Endothelial cell of umbilical vein (primary cell): ENCODE data around the gene ERBB4. TPM values are rescaled to one million over a fixed set of nuclear protein-coding genes. Genes with fewer than 3 reads are reported as not detected.

Experiments used
- BruUV-seq: library from RNA; stranded (reverse); fragments of 400-500 nt; replicated peaks from 2 replicates; lab custom pipeline; 2021; lab: Mats Ljungman, UMichigan
- CTCF ChIA-PET: fragments of 300-600, 350-600 bp; sonication (Branson Sonifier 250); formaldehyde crosslinking; loops from one replicate; lab custom pipeline; 2021; ENCODE audit warnings: antibody characterized with exemption, inconsistent platforms; lab: Charles Lee
- POLR2A ChIA-PET: fragments of 300-600, 350-600 bp; sonication (Branson Sonifier 250); formaldehyde crosslinking; loops from one replicate; lab custom pipeline; 2021; ENCODE audit warnings: antibody characterized with exemption, inconsistent platforms; lab: Charles Lee
- DNase-seq: peaks from one replicate; pipeline ENCODE4 v3.0.0-alpha.2; 2011; ENCODE audit warnings: low read depth, low spot score
- FAIRE-seq: peaks from 2 replicates; lab custom pipeline; 2011; peaks lifted over from hg19 to GRCh38; lab: Jason Lieb, UNC
- H2AFZ ChIP-seq: 2 replicates; pipeline ENCODE4 v1.6.0; 2012; ENCODE audit warnings: low read depth, low read length, control low read depth, inconsistent platforms
- H3K27ac ChIP-seq: 2 replicates; pipeline ENCODE4 v1.5.1; 2011; ENCODE audit warnings: low read depth, mild to moderate bottlenecking, control low read depth, low read length, moderate library complexity; ENCODE audit not compliant: insufficient read depth
- H3K27me3 ChIP-seq, 2 experiments: 2 replicates each; pipeline versions ENCODE4 v1.6.0 to v1.6.1; 2011; ENCODE audit warnings: low read length in 2 of 2, mixed read lengths in 1 of 2; ENCODE audit not compliant: control insufficient read depth in 2 of 2, insufficient read depth in 2 of 2
- H3K36me3 ChIP-seq, 2 experiments: 2 replicates in 1 of 2; 3 replicates in 1 of 2; pipeline ENCODE4 v1.5.1; 2011; ENCODE audit warnings: low read length in 2 of 2, mild to moderate bottlenecking in 1 of 2, moderate library complexity in 1 of 2; ENCODE audit not compliant: control insufficient read depth in 2 of 2, insufficient read depth in 2 of 2; ENCODE audit errors: extremely low read depth in 1 of 2
- H3K4me1 ChIP-seq: 3 replicates; pipeline ENCODE4 v1.5.1; 2011; ENCODE audit warnings: mild to moderate bottlenecking, low read length; ENCODE audit not compliant: control insufficient read depth, insufficient read depth; ENCODE audit errors: extremely low read depth
- H3K4me2 ChIP-seq: 2 replicates; pipeline ENCODE4 v1.6.1; 2011; ENCODE audit warnings: low read length, control low read depth, mixed read lengths; ENCODE audit not compliant: insufficient read depth
- H3K4me3 ChIP-seq, 3 experiments: fragments of 200-600 bp in 1 of 3; sonication (generic), shearing (Covaris generic) in 1 of 3; replicated peaks in 1 of 3; 2 replicates each; pipeline ENCODE4 v1.5.1; 2011 to 2016; ENCODE audit warnings: control low read depth in 3 of 3, low read length in 3 of 3, mild to moderate bottlenecking in 2 of 3, inconsistent platforms in 1 of 3, low read depth in 1 of 3, moderate library complexity in 1 of 3; ENCODE audit not compliant: insufficient read depth in 1 of 3
- H3K79me2 ChIP-seq: 2 replicates; pipeline ENCODE4 v1.6.0; 2012; ENCODE audit warnings: low read length, inconsistent platforms; ENCODE audit not compliant: control insufficient read depth, insufficient read depth
- H3K9ac ChIP-seq: replicated peaks from 2 replicates; pipeline ENCODE3; 2011; ENCODE audit warnings: low read length, control low read depth; ENCODE audit not compliant: insufficient read depth; ENCODE audit errors: extremely low read depth
- H3K9me1 ChIP-seq: replicated peaks from 3 replicates; pipeline ENCODE4 v1.6.0; 2011; ENCODE audit warnings: mild to moderate bottlenecking, low read length; ENCODE audit not compliant: control insufficient read depth, insufficient read depth; ENCODE audit errors: extremely low read depth
- H3K9me3 ChIP-seq: replicated peaks from 2 replicates; pipeline ENCODE4 v1.5.1; 2012; ENCODE audit warnings: low read length, inconsistent platforms; ENCODE audit not compliant: control insufficient read depth, insufficient read depth
- H4K20me1 ChIP-seq: replicated peaks from 2 replicates; pipeline ENCODE3; 2011; ENCODE audit warnings: mild to moderate bottlenecking, low read length; ENCODE audit not compliant: control insufficient read depth, insufficient read depth; ENCODE audit errors: extremely low read depth
- CTCF ChIP-seq, 2 donors: IDR thresholded peaks; 1 replicate in 1 of 2; 2 replicates in 1 of 2; pipeline ENCODE4 v1.5.1; 2011; ENCODE audit warnings: low read length in 2 of 2, mild to moderate bottlenecking in 2 of 2, moderate library complexity in 2 of 2, control low read depth in 1 of 2, inconsistent platforms in 1 of 2, low read depth in 1 of 2; ENCODE audit not compliant: insufficient read depth in 1 of 2; ENCODE audit errors: extremely low read depth in 1 of 2
- EZH2 ChIP-seq: IDR thresholded peaks from 2 replicates; pipeline ENCODE4 v1.6.1; 2012; ENCODE audit warnings: borderline replicate concordance, low read depth, mild to moderate bottlenecking, moderate library complexity, low read length, inconsistent platforms; ENCODE audit not compliant: severe bottlenecking
- FOS ChIP-seq: IDR thresholded peaks from 2 replicates; pipeline ENCODE4 v1.6.1; 2011; ENCODE audit warnings: mild to moderate bottlenecking, low read length, moderate library complexity, borderline replicate concordance; ENCODE audit not compliant: insufficient read depth
- GATA2 ChIP-seq: IDR thresholded peaks from 2 replicates; pipeline ENCODE4 v1.7.0; 2011; ENCODE audit warnings: low read depth, mild to moderate bottlenecking, moderate library complexity, mixed read lengths, low read length; ENCODE audit not compliant: insufficient read length, insufficient read depth
- JUN ChIP-seq: IDR thresholded peaks from 2 replicates; pipeline ENCODE4 v1.6.1; 2011; ENCODE audit warnings: borderline replicate concordance, low read depth; ENCODE audit not compliant: insufficient read length, insufficient read depth
- MAX ChIP-seq: IDR thresholded peaks from 2 replicates; pipeline ENCODE4 v1.6.1; 2011; ENCODE audit not compliant: insufficient read depth, insufficient read length
- MYC ChIP-seq: IDR thresholded peaks from one replicate; pipeline ENCODE4 v1.6.1; 2011; ENCODE audit warnings: mild to moderate bottlenecking, low read depth, low read length
- POLR2A ChIP-seq: IDR thresholded peaks from 2 replicates; pipeline ENCODE4 v1.6.1; 2012; ENCODE audit warnings: low read depth, mild to moderate bottlenecking, control low read depth, low read length
- POLR2AphosphoS5 ChIP-seq: IDR thresholded peaks from 2 replicates; pipeline ENCODE4 v1.6.1; 2012; ENCODE audit warnings: low read depth, mild to moderate bottlenecking, control low read depth, low read length, moderate library complexity; ENCODE audit not compliant: insufficient read depth
- dilution Hi-C: fragments of 300-500 bp; cut with MboI; formaldehyde crosslinking; loops from one replicate; pipeline ENCODE4 v1.15.0; 2019; ENCODE audit warnings: low sequenced_read_pairs; ENCODE audit not compliant: extremely low pct_ligation_motif_present
- intact Hi-C: fragments of 100-400 bp; cut with micrococcal nuclease; formaldehyde crosslinking; loops from one replicate; pipeline ENCODE4 v1.10.0; 2022
- polyA plus RNA-seq, 4 experiments: library from polyadenylated mRNA; depleted of rRNA in 3 of 4; stranded (reverse) in 3 of 4; unstranded in 1 of 4; fragments of >200 nt; gene quantifications; 2 replicates each; pipeline versions ENCODE4 v1.2.1 to v1.2.3, GENCODE V29; 2011 to 2012; ENCODE audit warnings: missing spikeins in 1 of 4
- total RNA-seq: library from RNA; stranded (reverse); gene quantifications from 2 replicates; pipeline ENCODE4 v1.2.3, GENCODE V29; 2021

The ERBB4 gene
- total and polyA plus RNA-seq, 2 donors (not counting 3 experiments of a cell fraction or from before 2014, with no cell fraction given) = 0.01 to 0.27 TPM

GRCh38 chr2:211449819-211450218 lies 1088.8 kb downstream of the ERBB4 start:
- Histone ChIP-seq H3K9ac (no peak overlapping the region), H4K20me1 (no peaks in the 10 kb centered on the region), H3K4me3 (no peak overlapping the region), H3K27ac (no peak overlapping the region), H3K4me2 (no peak overlapping the region), H3K4me1 (no peaks in the 10 kb centered on the region), H3K36me3 (no peaks in the 10 kb centered on the region), H2AFZ (no peak overlapping the region), H3K9me1 (no peaks in the 10 kb centered on the region), H3K79me2 (no peaks in the 10 kb centered on the region), H3K27me3 (no peaks in the 10 kb centered on the region), H3K9me3 (no peaks in the 10 kb centered on the region)
- DNase-seq (no peak), FAIRE-seq (no peak)
- ChIA-PET POLR2A (no interaction called here), CTCF (interaction anchor here (1.9 kb wide), 1 partner anchor 414 kb away, joined by 4 read pairs; no protein-coding TSS in a partner anchor)
- BruUV-seq = no TSS peak
- dilution Hi-C loops = no loop called here
- intact Hi-C loops = no loop called here
- TF ChIP-seq EZH2 (no peak), POLR2A (no peak), FOS (no peak), GATA2 (no peak), MYC (no peak), MAX (no peak), CTCF (IDR thresholded peaks at IDR 0.05; ENCODE audit: extremely low read depth in 1 of 2, insufficient read depth in 1 of 2, low read depth in 1 of 2, low read length in 2 of 2) (no peak), JUN (no peak), POLR2AphosphoS5 (no peak)
